K562 (cell line): ENCODE measurements around the gene PRR19. TPM values are rescaled to one million over a fixed set of nuclear protein-coding genes. Genes with fewer than 3 reads are reported as not detected.

Experiments
- ATAC-seq: fragments of 200-7000 bp; cut with Tn5 transposase; 3 replicates; pipeline ENCODE4 v1.9.1; 2020; ENCODE audit warnings: moderate library complexity
- BruUV-seq: library from RNA; stranded (reverse); fragments of 400-500 nt; replicated peaks from 2 replicates; lab custom pipeline; 2021; lab: Mats Ljungman, UMichigan
- CTCF ChIA-PET: fragments of 300-600 bp; formaldehyde crosslinking; extraction: SDS; loops from one replicate; lab custom pipeline; 2021; ENCODE audit warnings: low intra/inter-chr PET ratio; lab: Yijun Ruan, JAX
- POLR2A ChIA-PET: fragments of 300-600, 350-650 bp; sonication (Branson Sonifier 250); formaldehyde crosslinking; extraction: SDS; loops from one replicate; lab custom pipeline; 2021; ENCODE audit warnings: antibody characterized with exemption, inconsistent platforms; lab: Yijun Ruan, JAX
- DNase-seq, 4 experiments: peaks; one replicate each; pipeline versions ENCODE4 v3.0.0 to v3.0.0-alpha.2; 2011 to 2018; ENCODE audit warnings: low spot score in 3 of 4, mixed read lengths in 3 of 4; ENCODE audit errors: extremely low read depth in 1 of 4
- FAIRE-seq: peaks from 2 replicates; lab custom pipeline; 2011; peaks lifted over from hg19 to GRCh38; lab: Jason Lieb, UNC
- H2AFZ ChIP-seq: 2 replicates; pipeline ENCODE4 v1.6.0; 2011; ENCODE audit warnings: low read depth, low read length, control low read depth, inconsistent platforms
- H3K27ac ChIP-seq: fragments of 200-600 bp; 3 replicates; pipeline ENCODE4 v1.8.0; 2011; ENCODE audit warnings: low read depth, mild to moderate bottlenecking, control low read depth, inconsistent platforms, low read length, moderate library complexity, mixed read lengths; ENCODE audit errors: extremely low read depth
- H3K27me3 ChIP-seq, 2 experiments: fragments of 300-600 bp in 1 of 2; 2 replicates in 1 of 2; 3 replicates in 1 of 2; pipeline versions ENCODE4 v1.6.0 to v1.8.0; 2011; ENCODE audit warnings: inconsistent platforms in 2 of 2, low read length in 2 of 2, mild to moderate bottlenecking in 1 of 2, mixed read lengths in 1 of 2, moderate library complexity in 1 of 2; ENCODE audit not compliant: control insufficient read depth in 2 of 2, insufficient read depth in 2 of 2
- H3K36me3 ChIP-seq: fragments of 300-600 bp; 3 replicates; pipeline ENCODE4 v1.8.0; 2011; ENCODE audit warnings: mild to moderate bottlenecking, low read length, inconsistent platforms; ENCODE audit not compliant: control insufficient read depth, insufficient read depth
- H3K4me1 ChIP-seq, 2 experiments: fragments of 200-600 bp in 1 of 2; replicated peaks in 1 of 2; 2 replicates in 1 of 2; 3 replicates in 1 of 2; pipeline versions ENCODE4 v1.5.1 to v1.8.0; 2011; ENCODE audit warnings: inconsistent platforms in 2 of 2, low read length in 2 of 2, mild to moderate bottlenecking in 1 of 2, mixed read lengths in 1 of 2, moderate library complexity in 1 of 2; ENCODE audit not compliant: control insufficient read depth in 2 of 2, insufficient read depth in 2 of 2
- H3K4me2 ChIP-seq: 2 replicates; pipeline ENCODE4 v1.6.1; 2011; ENCODE audit warnings: low read length, control low read depth, inconsistent platforms, mixed read lengths; ENCODE audit not compliant: insufficient read depth
- H3K4me3 ChIP-seq: fragments of 200-600 bp; sonication (generic), shearing (Covaris generic); 2 replicates; pipeline ENCODE4 v1.5.1; 2016; ENCODE audit warnings: control low read depth, inconsistent platforms
- H3K79me2 ChIP-seq: fragments of 200-600 bp; 3 replicates; pipeline ENCODE4 v1.8.0; 2011; ENCODE audit warnings: low read length, inconsistent platforms; ENCODE audit not compliant: control insufficient read depth, insufficient read depth
- H3K9ac ChIP-seq, 2 experiments: 2 replicates each; pipeline versions ENCODE4 v1.6.0 to v1.6.1; 2011; ENCODE audit warnings: low read depth in 2 of 2, low read length in 2 of 2, control low read depth in 1 of 2, inconsistent platforms in 1 of 2, mild to moderate bottlenecking in 1 of 2, mixed read lengths in 1 of 2; ENCODE audit not compliant: insufficient read depth in 1 of 2
- H3K9me1 ChIP-seq: one replicate; pipeline ENCODE4 v1.6.0; 2011; ENCODE audit warnings: inconsistent platforms, mild to moderate bottlenecking, low read length, moderate library complexity; ENCODE audit not compliant: control insufficient read depth, insufficient read depth
- H3K9me3 ChIP-seq: replicated peaks from 2 replicates; pipeline ENCODE4 v1.5.1; 2011; ENCODE audit warnings: low read depth, low read length, inconsistent platforms; ENCODE audit not compliant: control insufficient read depth, insufficient read depth
- H4K20me1 ChIP-seq: replicated peaks from 2 replicates; pipeline ENCODE4 v1.6.1; 2011; ENCODE audit warnings: low read length, inconsistent platforms, mixed read lengths; ENCODE audit not compliant: control insufficient read depth, insufficient read depth
- ATF1 ChIP-seq, 2 experiments: fragments of 450-650 bp in 1 of 2; IDR thresholded peaks; 2 replicates each; pipeline ENCODE4 v1.6.1; 2016; ENCODE audit warnings: missing compliant biosample characterization in 1 of 2, missing genetic modification characterization in 1 of 2
- CTBP1 ChIP-seq: fragments of 450-650 bp; IDR thresholded peaks from 2 replicates; pipeline ENCODE4 v1.6.1; 2016; ENCODE audit warnings: borderline replicate concordance
- EGR1 ChIP-seq: fragments of 450-650 bp; conservative IDR thresholded peaks from 2 replicates; pipeline ENCODE4 v1.6.1; 2017; ENCODE audit warnings: mild to moderate bottlenecking
- ETV1 ChIP-seq: fragments of 450-650 bp; conservative IDR thresholded peaks from 2 replicates; pipeline ENCODE4 v1.6.1; 2016; ENCODE audit warnings: missing genetic modification characterization, control low read depth, low read depth, missing compliant biosample characterization
- FUS ChIP-seq: fragments of 200-400 bp; formaldehyde crosslinking; optimal IDR thresholded peaks from 2 replicates; pipeline ENCODE3; 2017; ENCODE audit warnings: low read depth, low read length
- ILF3 ChIP-seq: fragments of 450-650 bp; IDR thresholded peaks from 2 replicates; pipeline ENCODE4 v1.6.1; 2018; ENCODE audit warnings: antibody characterized with exemption, mild to moderate bottlenecking, moderate library complexity, borderline replicate concordance
- JUND ChIP-seq, 2 experiments: IDR thresholded peaks; 2 replicates in 1 of 2; 3 replicates in 1 of 2; pipeline ENCODE4 v1.6.1; 2011; ENCODE audit warnings: borderline replicate concordance in 2 of 2, low read depth in 2 of 2, low read length in 2 of 2, improper control_type of control experiment in 1 of 2, missing biosample characterization in 1 of 2, missing genetic modification characterization in 1 of 2, missing genetic modification reagents in 1 of 2
- KDM4B ChIP-seq, 2 experiments: fragments of 450-650 bp in 1 of 2; sonication (generic) in 1 of 2; IDR thresholded peaks; 2 replicates each; pipeline ENCODE4 v1.6.1; 2016 to 2017; ENCODE audit warnings: borderline replicate concordance in 2 of 2, antibody characterized with exemption in 1 of 2, low read depth in 1 of 2, mild to moderate bottlenecking in 1 of 2
- MAZ ChIP-seq, 2 experiments: fragments of 450-650 bp in 1 of 2; sonication (generic) in 1 of 2; formaldehyde crosslinking; IDR thresholded peaks in 1 of 2; conservative IDR thresholded peaks in 1 of 2; 2 replicates each; pipeline versions ENCODE4 v1.4.0 to v1.5.0; 2020; ENCODE audit warnings: mild to moderate bottlenecking in 1 of 2, missing genetic modification reagents in 1 of 2
- POLR2H ChIP-seq: IDR thresholded peaks from 2 replicates; pipeline ENCODE4 v1.6.1; 2016; ENCODE audit warnings: missing genetic modification characterization, low read depth, mild to moderate bottlenecking, control low read depth, missing compliant biosample characterization, moderate library complexity
- PRMT5 ChIP-seq: sonication (generic); formaldehyde crosslinking; IDR thresholded peaks from 2 replicates; pipeline ENCODE4 v1.5.0; 2020; ENCODE audit warnings: missing genetic modification reagents
- SAP30 ChIP-seq: fragments of 200-600 bp; sonication (generic); IDR thresholded peaks from 2 replicates; pipeline ENCODE4 v1.6.1; 2012; ENCODE audit warnings: borderline replicate concordance, low read depth, mild to moderate bottlenecking, moderate library complexity, low read length, control low read depth, inconsistent platforms; ENCODE audit not compliant: insufficient read depth, poor library complexity, severe bottlenecking
- STAT5A ChIP-seq: IDR thresholded peaks from 2 replicates; pipeline ENCODE4 v1.6.1; 2012; ENCODE audit warnings: low read length, inconsistent platforms, borderline replicate concordance
- SUPT5H ChIP-seq: fragments of 450-650 bp; IDR thresholded peaks from 2 replicates; pipeline ENCODE4 v1.6.1; 2016
- TARDBP ChIP-seq: fragments of 450-650 bp; IDR thresholded peaks from 2 replicates; pipeline ENCODE4 v1.6.1; 2016
- WGBS: fragments of 100-300 bp; shearing (Covaris generic); methylation state at CpG from one replicate; pipeline ENCODE4 v1.1.6; 2016; ENCODE audit warnings: low coverage, mixed read lengths; ENCODE audit not compliant: insufficient coverage; ENCODE audit errors: missing lambda C conversion rate; 5-methylcytosine and 5-hydroxymethylcytosine counted together
- in situ Hi-C: fragments of 300-500 bp; cut with MboI; formaldehyde crosslinking; loops from 4 replicates; pipeline ENCODE4 v1.15.0; 2018; ENCODE audit warnings: inconsistent platforms, mixed read lengths
- intact Hi-C: fragments of 100-400 bp; cut with micrococcal nuclease; formaldehyde crosslinking; loops from 2 replicates; pipeline ENCODE4 v1.14.2; 2022
- polyA plus RNA-seq, 8 experiments: library from polyadenylated mRNA; depleted of rRNA in 4 of 8; stranded (reverse) in 5 of 8; unstranded in 3 of 8; fragments of >200 nt; fragmentation: Nextera tagmentation in 2 of 8; fragmentation: Illumina TruSeq in 1 of 8; extraction: Ambion mirVana in 2 of 8; extraction: Trizol in 1 of 8; gene quantifications; 2 replicates each; pipeline versions ENCODE4 v1.2.1 to v1.2.3, GENCODE V29; 2011 to 2014; ENCODE audit warnings: inconsistent platforms in 1 of 8, missing spikeins in 1 of 8
- total RNA-seq, 7 experiments: library from RNA; depleted of rRNA in 6 of 7; stranded (reverse); fragments of >200 nt in 6 of 7; fragmentation: Illumina TruSeq in 2 of 7; extraction: Trizol in 2 of 7; gene quantifications; 2 replicates each; pipeline versions ENCODE4 v1.2.1 to v1.2.3, GENCODE V29; 2011 to 2021; ENCODE audit warnings: low replicate concordance in 1 of 7
- TF ChIP-seq, protein P1 (sequence below): sonication (generic); formaldehyde crosslinking; IDR thresholded peaks from 2 replicates; pipeline ENCODE4 v1.8.0; 2022; ENCODE audit warnings: mild to moderate bottlenecking, missing genetic modification reagents

The PRR19 gene
- total and polyA plus RNA-seq, 9 of the 15 experiments (the other 6 are each of a cell fraction or from before 2014, with no cell fraction given): 0.10 to 1.6 (median 0.54) TPM

DNA sequence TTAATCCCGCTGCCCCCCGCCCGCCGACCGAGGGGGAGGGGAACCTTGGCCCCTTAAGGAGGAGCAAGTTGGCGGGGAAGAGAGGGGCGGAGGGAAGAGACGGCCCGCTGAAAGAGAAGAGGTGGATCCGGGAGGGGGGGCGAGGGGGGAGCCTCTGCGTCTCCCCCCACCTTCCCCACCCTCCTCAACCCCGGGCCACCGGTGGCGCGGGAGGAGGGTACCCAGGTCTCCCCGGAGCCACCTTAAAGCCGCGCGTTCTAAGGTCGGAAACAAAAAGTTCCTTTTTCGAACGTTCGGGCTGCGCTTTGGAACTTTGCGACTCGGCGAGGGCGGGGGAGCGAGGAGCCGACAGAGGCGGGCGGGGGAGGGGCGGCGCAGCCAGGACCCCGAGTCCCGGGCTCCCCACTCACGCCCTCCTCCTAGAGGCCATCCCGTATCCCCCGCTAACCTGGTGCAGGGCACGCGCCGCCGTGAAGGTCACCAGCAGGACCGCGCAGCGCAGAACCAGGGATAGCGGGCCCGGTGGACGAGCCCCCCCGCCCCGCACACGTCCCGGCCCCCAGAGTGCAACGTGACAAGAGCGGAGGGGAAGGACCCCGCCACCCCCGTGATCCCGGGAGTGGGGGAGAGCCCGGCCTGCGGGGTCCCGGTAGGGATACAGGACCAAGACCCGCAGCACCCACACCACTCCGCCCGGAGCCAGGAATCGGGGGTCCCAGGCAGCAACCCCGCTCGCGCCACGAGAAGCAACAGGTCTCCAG lies 47.7 kb upstream of the PRR19 start (continued):
- TF ChIP-seq ETV1 (tag) (no peak), PRMT5 (no peak)

GRCh38 chr19:42254850-42255765 lies 46.8 kb upstream of the PRR19 start, which contains the start of gene ERF:
Gene ERF, minus strand, starts transcription at chr19:42255128. Its CDS starts 129 bp downstream, at chr19:42254999.
- H3K79me2 ChIP-seq: peaks cover 47% of the 10 kb centered on the region
- no TSS peak for BruUV-seq
- in situ Hi-C loops: no loop called here
- H3K36me3 ChIP-seq: peaks cover 24% of the 10 kb centered on the region; the same call in 2 of the 3 replicates
- ATAC-seq: peak; percentile 74
- CTCF ChIA-PET: no interaction called here
- no peaks in the 10 kb centered on the region for H3K9me3 ChIP-seq
- peak; percentile 44 for FAIRE-seq
- H2AFZ ChIP-seq: peak within 1 kb of the TSS; percentile 81
- H3K4me2 ChIP-seq: peak within 1 kb of the TSS; percentile 83
- H3K4me3 ChIP-seq: peak within 1 kb of the TSS; percentile 98
- peak within 1 kb of the TSS; percentile 91 to 95 for H3K9ac ChIP-seq
- POLR2A ChIA-PET: interaction anchor here (0.6 to 1.2 kb wide), 2 partner anchors 8 to 20 kb away, joined by 3 read pairs; no protein-coding TSS in a partner anchor
- H3K27me3 ChIP-seq: no peaks in the 10 kb centered on the region
- H3K27ac ChIP-seq: peak within 1 kb of the TSS; percentile 96
- peaks cover 7% of the 10 kb centered on the region for H3K9me1 ChIP-seq
- peaks cover 19 to 59% of the 10 kb centered on the region in 2 experiments for H3K4me1 ChIP-seq
- under 1% methylated on average over 15 of the region's 75 CpGs for WGBS
- H4K20me1 ChIP-seq: peaks cover 10% of the 10 kb centered on the region; the same call in 1 of the 2 replicates
- intact Hi-C loops: loop anchor here (2.0 kb wide), 1 partner anchor 14 kb away; the partner anchor contains the start of gene CIC
- DNase-seq: peak; percentile 91 to 96 (median 94)
- no peak for TF ChIP-seq POLR2H
- TF ChIP-seq ATF1 (CRISPR knock-in tag; IDR thresholded peaks at IDR 0.05): peak; percentile 55; the same call in 1 of the 2 replicates
- peak; percentile 78 for TF ChIP-seq ATF1 (tag; IDR thresholded peaks at IDR 0.05)
- no peak for TF ChIP-seq SUPT5H
- TF ChIP-seq EGR1: peak; percentile 98
- peak in 1 of 2 experiments; percentile 71; a peak in 1 of 4 replicates for TF ChIP-seq KDM4B (IDR thresholded peaks at IDR 0.05; ENCODE audit: borderline replicate concordance in 2 of 2, low read depth in 1 of 2)
- TF ChIP-seq, protein P1, sequence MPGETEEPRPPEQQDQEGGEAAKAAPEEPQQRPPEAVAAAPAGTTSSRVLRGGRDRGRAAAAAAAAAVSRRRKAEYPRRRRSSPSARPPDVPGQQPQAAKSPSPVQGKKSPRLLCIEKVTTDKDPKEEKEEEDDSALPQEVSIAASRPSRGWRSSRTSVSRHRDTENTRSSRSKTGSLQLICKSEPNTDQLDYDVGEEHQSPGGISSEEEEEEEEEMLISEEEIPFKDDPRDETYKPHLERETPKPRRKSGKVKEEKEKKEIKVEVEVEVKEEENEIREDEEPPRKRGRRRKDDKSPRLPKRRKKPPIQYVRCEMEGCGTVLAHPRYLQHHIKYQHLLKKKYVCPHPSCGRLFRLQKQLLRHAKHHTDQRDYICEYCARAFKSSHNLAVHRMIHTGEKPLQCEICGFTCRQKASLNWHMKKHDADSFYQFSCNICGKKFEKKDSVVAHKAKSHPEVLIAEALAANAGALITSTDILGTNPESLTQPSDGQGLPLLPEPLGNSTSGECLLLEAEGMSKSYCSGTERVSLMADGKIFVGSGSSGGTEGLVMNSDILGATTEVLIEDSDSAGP: peak; percentile 92
- peak; percentile 68; the same call in 1 of the 2 replicates for TF ChIP-seq JUND (IDR thresholded peaks at IDR 0.05; ENCODE audit: borderline replicate concordance, low read depth, low read length)
- peak; percentile 56; the same call in 1 of the 3 replicates for TF ChIP-seq JUND (tag; IDR thresholded peaks at IDR 0.05; ENCODE audit: borderline replicate concordance, low read depth, low read length)
- peak; percentile 62; the same call in 1 of the 2 replicates for TF ChIP-seq TARDBP
- TF ChIP-seq FUS: no peak
- TF ChIP-seq SAP30: peak; percentile 29
- TF ChIP-seq CTBP1: peak; percentile 58; the same call in 1 of the 2 replicates
- TF ChIP-seq STAT5A: no peak
- TF ChIP-seq ILF3: no peak; the same call in 1 of the 2 replicates
- TF ChIP-seq MAZ (CRISPR knock-in tag; conservative IDR thresholded peaks at IDR 0.05 in 1 of 2, IDR thresholded peaks at IDR 0.05 in 1 of 2): peak; percentile 68 to 83; a peak in 3 of 4 replicates
